Measurements from ENCODE around the gene PPP2R2B. TPM values are rescaled to one million over a fixed set of nuclear protein-coding genes. Genes with fewer than 3 reads are reported as not detected.

Gene PPP2R2B
- total RNA-seq, 1 experiment from 2014 or later = 20.3 TPM

DNA sequence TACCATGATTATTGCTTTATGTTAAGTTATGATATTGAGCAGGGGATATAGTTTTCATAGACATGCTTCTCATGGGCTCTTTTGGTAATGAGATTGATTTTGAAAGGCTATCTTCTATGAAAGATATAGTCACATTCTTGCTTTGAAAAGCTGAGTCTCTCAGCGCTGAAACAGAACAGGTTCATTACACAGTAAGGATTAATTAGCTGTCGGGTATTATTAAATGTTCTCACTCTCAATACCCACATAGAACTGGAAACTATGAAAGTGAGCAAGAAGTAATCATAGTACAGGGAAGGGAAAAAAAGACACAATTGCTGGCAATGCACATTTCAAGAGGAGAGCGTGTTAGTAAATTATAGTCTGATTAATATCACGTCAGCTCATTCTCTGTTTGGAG lies 190.9 kb downstream of the PPP2R2B start (continued):
- TF ChIP-seq, protein P1, sequence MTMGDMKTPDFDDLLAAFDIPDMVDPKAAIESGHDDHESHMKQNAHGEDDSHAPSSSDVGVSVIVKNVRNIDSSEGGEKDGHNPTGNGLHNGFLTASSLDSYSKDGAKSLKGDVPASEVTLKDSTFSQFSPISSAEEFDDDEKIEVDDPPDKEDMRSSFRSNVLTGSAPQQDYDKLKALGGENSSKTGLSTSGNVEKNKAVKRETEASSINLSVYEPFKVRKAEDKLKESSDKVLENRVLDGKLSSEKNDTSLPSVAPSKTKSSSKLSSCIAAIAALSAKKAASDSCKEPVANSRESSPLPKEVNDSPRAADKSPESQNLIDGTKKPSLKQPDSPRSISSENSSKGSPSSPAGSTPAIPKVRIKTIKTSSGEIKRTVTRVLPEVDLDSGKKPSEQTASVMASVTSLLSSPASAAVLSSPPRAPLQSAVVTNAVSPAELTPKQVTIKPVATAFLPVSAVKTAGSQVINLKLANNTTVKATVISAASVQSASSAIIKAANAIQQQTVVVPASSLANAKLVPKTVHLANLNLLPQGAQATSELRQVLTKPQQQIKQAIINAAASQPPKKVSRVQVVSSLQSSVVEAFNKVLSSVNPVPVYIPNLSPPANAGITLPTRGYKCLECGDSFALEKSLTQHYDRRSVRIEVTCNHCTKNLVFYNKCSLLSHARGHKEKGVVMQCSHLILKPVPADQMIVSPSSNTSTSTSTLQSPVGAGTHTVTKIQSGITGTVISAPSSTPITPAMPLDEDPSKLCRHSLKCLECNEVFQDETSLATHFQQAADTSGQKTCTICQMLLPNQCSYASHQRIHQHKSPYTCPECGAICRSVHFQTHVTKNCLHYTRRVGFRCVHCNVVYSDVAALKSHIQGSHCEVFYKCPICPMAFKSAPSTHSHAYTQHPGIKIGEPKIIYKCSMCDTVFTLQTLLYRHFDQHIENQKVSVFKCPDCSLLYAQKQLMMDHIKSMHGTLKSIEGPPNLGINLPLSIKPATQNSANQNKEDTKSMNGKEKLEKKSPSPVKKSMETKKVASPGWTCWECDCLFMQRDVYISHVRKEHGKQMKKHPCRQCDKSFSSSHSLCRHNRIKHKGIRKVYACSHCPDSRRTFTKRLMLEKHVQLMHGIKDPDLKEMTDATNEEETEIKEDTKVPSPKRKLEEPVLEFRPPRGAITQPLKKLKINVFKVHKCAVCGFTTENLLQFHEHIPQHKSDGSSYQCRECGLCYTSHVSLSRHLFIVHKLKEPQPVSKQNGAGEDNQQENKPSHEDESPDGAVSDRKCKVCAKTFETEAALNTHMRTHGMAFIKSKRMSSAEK (CRISPR knock-in tag; IDR thresholded peaks at IDR 0.05; ENCODE audit: borderline replicate concordance) = no peak
- no peak for TF ChIP-seq SP1 (CRISPR knock-in tag; conservative IDR thresholded peaks at IDR 0.05)
- TF ChIP-seq ZBTB43 (CRISPR knock-in tag; IDR thresholded peaks at IDR 0.05) = no peak
- no peak for TF ChIP-seq GABPB1 (CRISPR knock-in tag; IDR thresholded peaks at IDR 0.05)
- TF ChIP-seq, protein P2, sequence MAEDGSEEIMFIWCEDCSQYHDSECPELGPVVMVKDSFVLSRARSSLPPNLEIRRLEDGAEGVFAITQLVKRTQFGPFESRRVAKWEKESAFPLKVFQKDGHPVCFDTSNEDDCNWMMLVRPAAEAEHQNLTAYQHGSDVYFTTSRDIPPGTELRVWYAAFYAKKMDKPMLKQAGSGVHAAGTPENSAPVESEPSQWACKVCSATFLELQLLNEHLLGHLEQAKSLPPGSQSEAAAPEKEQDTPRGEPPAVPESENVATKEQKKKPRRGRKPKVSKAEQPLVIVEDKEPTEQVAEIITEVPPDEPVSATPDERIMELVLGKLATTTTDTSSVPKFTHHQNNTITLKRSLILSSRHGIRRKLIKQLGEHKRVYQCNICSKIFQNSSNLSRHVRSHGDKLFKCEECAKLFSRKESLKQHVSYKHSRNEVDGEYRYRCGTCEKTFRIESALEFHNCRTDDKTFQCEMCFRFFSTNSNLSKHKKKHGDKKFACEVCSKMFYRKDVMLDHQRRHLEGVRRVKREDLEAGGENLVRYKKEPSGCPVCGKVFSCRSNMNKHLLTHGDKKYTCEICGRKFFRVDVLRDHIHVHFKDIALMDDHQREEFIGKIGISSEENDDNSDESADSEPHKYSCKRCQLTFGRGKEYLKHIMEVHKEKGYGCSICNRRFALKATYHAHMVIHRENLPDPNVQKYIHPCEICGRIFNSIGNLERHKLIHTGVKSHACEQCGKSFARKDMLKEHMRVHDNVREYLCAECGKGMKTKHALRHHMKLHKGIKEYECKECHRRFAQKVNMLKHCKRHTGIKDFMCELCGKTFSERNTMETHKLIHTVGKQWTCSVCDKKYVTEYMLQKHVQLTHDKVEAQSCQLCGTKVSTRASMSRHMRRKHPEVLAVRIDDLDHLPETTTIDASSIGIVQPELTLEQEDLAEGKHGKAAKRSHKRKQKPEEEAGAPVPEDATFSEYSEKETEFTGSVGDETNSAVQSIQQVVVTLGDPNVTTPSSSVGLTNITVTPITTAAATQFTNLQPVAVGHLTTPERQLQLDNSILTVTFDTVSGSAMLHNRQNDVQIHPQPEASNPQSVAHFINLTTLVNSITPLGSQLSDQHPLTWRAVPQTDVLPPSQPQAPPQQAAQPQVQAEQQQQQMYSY (CRISPR knock-in tag; IDR thresholded peaks at IDR 0.05) = no peak
- no peak for TF ChIP-seq SOX15 (CRISPR knock-in tag; IDR thresholded peaks at IDR 0.05)
- TF ChIP-seq, protein P3, sequence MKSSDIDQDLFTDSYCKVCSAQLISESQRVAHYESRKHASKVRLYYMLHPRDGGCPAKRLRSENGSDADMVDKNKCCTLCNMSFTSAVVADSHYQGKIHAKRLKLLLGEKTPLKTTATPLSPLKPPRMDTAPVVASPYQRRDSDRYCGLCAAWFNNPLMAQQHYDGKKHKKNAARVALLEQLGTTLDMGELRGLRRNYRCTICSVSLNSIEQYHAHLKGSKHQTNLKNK (CRISPR knock-in tag; IDR thresholded peaks at IDR 0.05) = no peak

DNA sequence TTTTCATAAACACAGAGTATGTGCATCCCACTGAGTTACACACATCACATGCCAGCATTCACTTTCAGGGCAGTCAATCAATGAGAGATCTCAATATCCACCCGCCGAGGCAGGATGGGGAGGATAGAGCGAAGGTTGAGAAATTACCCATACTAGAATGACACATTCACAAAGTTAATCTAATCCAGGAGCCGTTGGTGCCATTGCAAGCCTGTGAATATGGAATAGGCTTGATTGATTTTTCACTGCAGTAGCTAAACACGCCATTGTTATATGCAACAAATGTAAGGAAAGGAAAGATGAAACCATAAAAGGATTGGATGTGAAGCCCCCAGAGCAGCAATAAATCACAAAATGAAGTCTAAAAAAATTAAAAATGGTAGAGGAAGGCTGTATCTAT lies 194.7 kb downstream of the PPP2R2B start:
- TF ChIP-seq ELF4 (CRISPR knock-in tag; IDR thresholded peaks at IDR 0.05; ENCODE audit: low read depth) = no peak
- no peak for TF ChIP-seq TEAD4 (CRISPR knock-in tag; IDR thresholded peaks at IDR 0.05)
- TF ChIP-seq, protein P4, sequence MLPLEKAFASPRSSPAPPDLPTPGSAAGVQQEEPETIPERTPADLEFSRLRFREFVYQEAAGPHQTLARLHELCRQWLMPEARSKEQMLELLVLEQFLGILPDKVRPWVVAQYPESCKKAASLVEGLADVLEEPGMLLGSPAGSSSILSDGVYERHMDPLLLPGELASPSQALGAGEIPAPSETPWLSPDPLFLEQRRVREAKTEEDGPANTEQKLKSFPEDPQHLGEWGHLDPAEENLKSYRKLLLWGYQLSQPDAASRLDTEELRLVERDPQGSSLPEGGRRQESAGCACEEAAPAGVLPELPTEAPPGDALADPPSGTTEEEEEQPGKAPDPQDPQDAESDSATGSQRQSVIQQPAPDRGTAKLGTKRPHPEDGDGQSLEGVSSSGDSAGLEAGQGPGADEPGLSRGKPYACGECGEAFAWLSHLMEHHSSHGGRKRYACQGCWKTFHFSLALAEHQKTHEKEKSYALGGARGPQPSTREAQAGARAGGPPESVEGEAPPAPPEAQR (CRISPR knock-in tag; IDR thresholded peaks at IDR 0.05) = no peak
- TF ChIP-seq E2F1 (CRISPR knock-in tag; IDR thresholded peaks at IDR 0.05) = no peak
- no peak for TF ChIP-seq ZNF396 (CRISPR knock-in tag; IDR thresholded peaks at IDR 0.05; ENCODE audit: borderline replicate concordance)
- no peak for TF ChIP-seq ZNF121 (CRISPR knock-in tag; IDR thresholded peaks at IDR 0.05)
- TF ChIP-seq JUN (CRISPR knock-in tag; IDR thresholded peaks at IDR 0.05) = no peak
- no peak for TF ChIP-seq SOX15 (CRISPR knock-in tag; IDR thresholded peaks at IDR 0.05)
- TF ChIP-seq, protein P5, sequence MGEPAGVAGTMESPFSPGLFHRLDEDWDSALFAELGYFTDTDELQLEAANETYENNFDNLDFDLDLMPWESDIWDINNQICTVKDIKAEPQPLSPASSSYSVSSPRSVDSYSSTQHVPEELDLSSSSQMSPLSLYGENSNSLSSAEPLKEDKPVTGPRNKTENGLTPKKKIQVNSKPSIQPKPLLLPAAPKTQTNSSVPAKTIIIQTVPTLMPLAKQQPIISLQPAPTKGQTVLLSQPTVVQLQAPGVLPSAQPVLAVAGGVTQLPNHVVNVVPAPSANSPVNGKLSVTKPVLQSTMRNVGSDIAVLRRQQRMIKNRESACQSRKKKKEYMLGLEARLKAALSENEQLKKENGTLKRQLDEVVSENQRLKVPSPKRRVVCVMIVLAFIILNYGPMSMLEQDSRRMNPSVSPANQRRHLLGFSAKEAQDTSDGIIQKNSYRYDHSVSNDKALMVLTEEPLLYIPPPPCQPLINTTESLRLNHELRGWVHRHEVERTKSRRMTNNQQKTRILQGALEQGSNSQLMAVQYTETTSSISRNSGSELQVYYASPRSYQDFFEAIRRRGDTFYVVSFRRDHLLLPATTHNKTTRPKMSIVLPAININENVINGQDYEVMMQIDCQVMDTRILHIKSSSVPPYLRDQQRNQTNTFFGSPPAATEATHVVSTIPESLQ (CRISPR knock-in tag; IDR thresholded peaks at IDR 0.05) = no peak
- no peak for DNase-seq (ENCODE audit: low spot score)
- CTCF ChIA-PET = no interaction called here
- Mint-ChIP-seq H3K27me3 (ENCODE audit: low read depth) (no peaks in the 10 kb centered on the region), H3K4me3 (no peak overlapping the region), H3K27ac (no peak overlapping the region), H3K36me3 (peaks cover 2% of the 10 kb centered on the region; the same call in 1 of the 2 replicates), H3K9me3 (no peaks in the 10 kb centered on the region), H3K4me1 (0 out of 2 replicates have a peak, but pooled peaks cover 2% of the 10 kb centered on the region)
- POLR2A ChIA-PET = no interaction called here
- no peak for ATAC-seq
